ENCODE results near the gene FAM228B. TPM values are rescaled to one million over a fixed set of nuclear protein-coding genes. Genes with fewer than 3 reads are reported as not detected.
"Not testable (repeated sequence)": the region's sequence is repeated elsewhere in the genome, so short reads cannot be mapped to it uniquely, and the experiment has no call there.

Gene FAM228B
- total RNA-seq, 2 donors from 2014 or later = 37.0 to 45.2 TPM

- DNase-seq; ATAC-seq; intact Hi-C loops (cut with DNase I): not testable (repeated sequence)
Measured at GRCh38 chr2:24140305-24140704, 17.0 kb downstream of the FAM228B start.

- DNase-seq (no peak), ATAC-seq (no peak)
- intact Hi-C loops (cut with DNase I) = no loop called here
Measured at GRCh38 chr2:24147364-24147763, 24.1 kb downstream of the FAM228B start.

GRCh38 chr2:24152413-24153197 is 29.3 kb downstream of the FAM228B start:
- no peak for DNase-seq
- intact Hi-C loops (cut with DNase I) = no loop called here

GRCh38 chr2:24153478-24153877 is 30.2 kb downstream of the FAM228B start:
- intact Hi-C loops (cut with DNase I) = no loop called here
- ATAC-seq (peak in 1 of 2 donors; percentile 30), DNase-seq (no peak)

More at GRCh38 chr2:24152413-24153197, 29.3 kb downstream of the FAM228B start:
- ATAC-seq = no peak

GRCh38 chr2:24158131-24158530 is 34.9 kb downstream of the FAM228B start:
- no peak for ATAC-seq

GRCh38 chr2:24159708-24160107 is 36.4 kb downstream of the FAM228B start:
- DNase-seq (no peak), ATAC-seq (no peak)
- intact Hi-C loops (cut with DNase I) = no loop called here

More at GRCh38 chr2:24158131-24158530, 34.9 kb downstream of the FAM228B start:
- intact Hi-C loops (cut with DNase I) = no loop called here
- DNase-seq = no peak

GRCh38 chr2:24160761-24161160 is 37.5 kb downstream of the FAM228B start:
- intact Hi-C loops (cut with DNase I) = no loop called here
- ATAC-seq (no peak), DNase-seq (no peak)

GRCh38 chr2:24162494-24162893 is 39.2 kb downstream of the FAM228B start:
- no peak for DNase-seq
- intact Hi-C loops (cut with DNase I) = no loop called here

GRCh38 chr2:24163186-24163585 is 39.9 kb downstream of the FAM228B start:
- DNase-seq (no peak), ATAC-seq (no peak)
- intact Hi-C loops (cut with DNase I) = no loop called here

More at GRCh38 chr2:24162494-24162893, 39.2 kb downstream of the FAM228B start:
- ATAC-seq = no peak

GRCh38 chr2:24163601-24164000 is 40.3 kb downstream of the FAM228B start:
- no peak for DNase-seq
- ATAC-seq = no peak
- intact Hi-C loops (cut with DNase I) = no loop called here

GRCh38 chr2:24164416-24164973 is 41.2 kb downstream of the FAM228B start:
- ATAC-seq = peak; percentile 49 to 77
- intact Hi-C loops (cut with DNase I) = no loop called here
- DNase-seq = peak; percentile 24

- DNase-seq (no peak), ATAC-seq (no peak)
- intact Hi-C loops (cut with DNase I) = no loop called here
Measured at GRCh38 chr2:24169023-24169422, 45.8 kb downstream of the FAM228B start.

GRCh38 chr2:24174851-24175277 is 51.6 kb downstream of the FAM228B start, which contains the start of gene FAM228A:
Gene FAM228A (plus strand): TSS chr2:24175053. CDS start chr2:24175481, 428 bp downstream.
- DNase-seq (no peak), ATAC-seq (peak; percentile 59 to 70)

GRCh38 chr2:24175631-24176187 is 52.4 kb downstream of the FAM228B start:
- peak; percentile 41 to 67 for ATAC-seq
- intact Hi-C loops (cut with DNase I) = no loop called here
- DNase-seq = no peak

More at GRCh38 chr2:24174851-24175277, 51.6 kb downstream of the FAM228B start, which contains the start of gene FAM228A:
- intact Hi-C loops (cut with DNase I) = no loop called here

GRCh38 chr2:24176326-24176725 is 53.1 kb downstream of the FAM228B start:
- ATAC-seq = no peak
- intact Hi-C loops (cut with DNase I) = no loop called here
- DNase-seq = no peak

GRCh38 chr2:24179683-24180082 is 56.4 kb downstream of the FAM228B start:
- ATAC-seq (no peak), DNase-seq (no peak)
- intact Hi-C loops (cut with DNase I) = no loop called here

- no peak for DNase-seq
- ATAC-seq = no peak
- intact Hi-C loops (cut with DNase I) = no loop called here
Measured at GRCh38 chr2:24181849-24182248, 58.6 kb downstream of the FAM228B start.

GRCh38 chr2:24182507-24182906 is 59.2 kb downstream of the FAM228B start:
- ATAC-seq = no peak
- intact Hi-C loops (cut with DNase I) = no loop called here
- DNase-seq = no peak

- DNase-seq (no peak), ATAC-seq (no peak)
- intact Hi-C loops (cut with DNase I) = no loop called here
Measured at GRCh38 chr2:24183366-24184069, 60.2 kb downstream of the FAM228B start.

GRCh38 chr2:24189551-24189950 is 66.3 kb downstream of the FAM228B start:
- DNase-seq = no peak
- no peak for ATAC-seq
- intact Hi-C loops (cut with DNase I) = no loop called here
